ENCODE data around the gene GCKR.
A peak's percentile ranks its signal among the peaks of the same experiment; 100 is the strongest.

GCKR gene

GRCh38 chr2:27496357-27497287 lies at the start of gene GCKR:
Gene GCKR, plus strand, starts transcription at chr2:27496839. Its CDS starts 66 bp downstream, at chr2:27496905.
- DNase-seq (ENCODE audit: low spot score), result no peak

- DNase-seq (ENCODE audit: low spot score), result no peak
Observed at GRCh38 chr2:27448381-27448780, 48.3 kb upstream of the GCKR start.

GRCh38 chr2:27451095-27451494 lies 45.5 kb upstream of the GCKR start:
- no peak for DNase-seq (ENCODE audit: low spot score)

GRCh38 chr2:27453968-27454367 lies 42.7 kb upstream of the GCKR start:
- DNase-seq (ENCODE audit: low spot score), result no peak

GRCh38 chr2:27461118-27461517 lies 35.5 kb upstream of the GCKR start:
- DNase-seq (ENCODE audit: low spot score), result no peak

- DNase-seq (ENCODE audit: low spot score), result no peak
Observed at GRCh38 chr2:27464443-27464842, 32.2 kb upstream of the GCKR start.

GRCh38 chr2:27471961-27472360 lies 24.7 kb upstream of the GCKR start:
- no peak for DNase-seq (ENCODE audit: low spot score)

GRCh38 chr2:27485496-27485895 lies 11.1 kb upstream of the GCKR start:
- DNase-seq (ENCODE audit: low spot score), result no peak

- no peak for DNase-seq (ENCODE audit: low spot score)
Observed at GRCh38 chr2:27489118-27489497, 7.5 kb upstream of the GCKR start.

GRCh38 chr2:27489498-27490397 lies 6.9 kb upstream of the GCKR start, which contains the start of gene IFT172:
Gene IFT172, minus strand, starts transcription at chr2:27489743. Its CDS starts 90 bp downstream, at chr2:27489653.
- DNase-seq (ENCODE audit: low spot score), result peak; percentile 99

GRCh38 chr2:27492557-27492956 lies 4.1 kb upstream of the GCKR start:
- DNase-seq (ENCODE audit: low spot score), result no peak

- DNase-seq (ENCODE audit: low spot score), result no peak
Observed at GRCh38 chr2:27493948-27494283, 2.7 kb upstream of the GCKR start.

- no peak for DNase-seq (ENCODE audit: low spot score)
Observed at GRCh38 chr2:27494284-27494943, 2.2 kb upstream of the GCKR start.

GRCh38 chr2:27494944-27495554 lies 1.6 kb upstream of the GCKR start, which contains the start of gene FNDC4:
Gene FNDC4, minus strand, starts transcription at chr2:27495200. Its CDS starts 521 bp downstream, at chr2:27494679.
- DNase-seq (ENCODE audit: low spot score), result peak; percentile 3

GRCh38 chr2:27495840-27496356 lies 741 bp upstream of the GCKR start:
- DNase-seq (ENCODE audit: low spot score), result no peak

GRCh38 chr2:27497288-27497627 lies 619 bp downstream of the GCKR start:
- DNase-seq (ENCODE audit: low spot score), result no peak

GRCh38 chr2:27498975-27499374 lies 2.3 kb downstream of the GCKR start:
- DNase-seq (ENCODE audit: low spot score), result no peak

GRCh38 chr2:27501042-27501441 lies 4.4 kb downstream of the GCKR start:
- DNase-seq (ENCODE audit: low spot score), result no peak

- DNase-seq (ENCODE audit: low spot score), result no peak
Observed at GRCh38 chr2:27502142-27502541, 5.5 kb downstream of the GCKR start.

GRCh38 chr2:27506587-27506986 lies 9.9 kb downstream of the GCKR start:
- no peak for DNase-seq (ENCODE audit: low spot score)

- DNase-seq (ENCODE audit: low spot score), result no peak
Observed at GRCh38 chr2:27507293-27507692, 10.7 kb downstream of the GCKR start.

GRCh38 chr2:27509326-27509725 lies 12.7 kb downstream of the GCKR start:
- no peak for DNase-seq (ENCODE audit: low spot score)
